SK-N-SH treated with all-trans-retinoic acid at 6 μM for 48 hours (cell line): ENCODE measurements around the gene LRCOL1.

Source experiments
- ATAC-seq: fragments of 200-7000 bp; cut with Tn5 transposase; 3 replicates; pipeline ENCODE4 v1.9.1; 2020; ENCODE audit warnings: mild to moderate bottlenecking, moderate library complexity
- ARNTL ChIP-seq: fragments of 450-650 bp; formaldehyde crosslinking; IDR thresholded peaks from 2 replicates; pipeline ENCODE4 v1.5.0; 2020; ENCODE audit warnings: low read depth, mild to moderate bottlenecking, moderate library complexity, borderline replicate concordance
- BACH2 ChIP-seq: fragments of 250-450 bp; sonication (Bioruptor Pico); IDR thresholded peaks from 2 replicates; pipeline ENCODE4 v1.9.0; 2021; ENCODE audit warnings: mild to moderate bottlenecking, borderline replicate concordance
- CSDC2 ChIP-seq: fragments of 250-450 bp; sonication (Bioruptor Pico); IDR thresholded peaks from 2 replicates; pipeline ENCODE4 v1.5.0; 2020; ENCODE audit warnings: mild to moderate bottlenecking, moderate library complexity
- ESRRG ChIP-seq: fragments of 250-450 bp; sonication (Bioruptor Pico); IDR thresholded peaks from 2 replicates; pipeline ENCODE4 v1.6.1; 2021; ENCODE audit warnings: mild to moderate bottlenecking
- ISL1 ChIP-seq: fragments of 250-450 bp; sonication (Bioruptor Pico); IDR thresholded peaks from 2 replicates; pipeline ENCODE4 v2.1.2; 2022; ENCODE audit warnings: mild to moderate bottlenecking, moderate library complexity
- OSR1 ChIP-seq: fragments of 250-450 bp; sonication (Bioruptor Pico); IDR thresholded peaks from 2 replicates; pipeline ENCODE4 v1.8.0; 2022; ENCODE audit warnings: moderate library complexity, mild to moderate bottlenecking, inconsistent platforms
- PPARA ChIP-seq: fragments of 250-450 bp; sonication (Bioruptor Pico); IDR thresholded peaks from 2 replicates; pipeline ENCODE4 v1.5.0; 2020; ENCODE audit warnings: mild to moderate bottlenecking, borderline replicate concordance
- SNAI2 ChIP-seq: fragments of 250-450 bp; sonication (Bioruptor Pico); IDR thresholded peaks from 2 replicates; pipeline ENCODE4 v1.5.0; 2020; ENCODE audit warnings: mild to moderate bottlenecking, moderate library complexity
- TCF4 ChIP-seq: fragments of 250-450 bp; sonication (Bioruptor Pico); IDR thresholded peaks from 2 replicates; pipeline ENCODE4 v1.8.0; 2021; ENCODE audit warnings: mild to moderate bottlenecking, moderate library complexity, borderline replicate concordance
- TOX ChIP-seq: fragments of 250-450 bp; sonication (Bioruptor Pico); IDR thresholded peaks from 2 replicates; pipeline ENCODE4 v1.8.0; 2021; ENCODE audit warnings: mild to moderate bottlenecking, moderate library complexity, borderline replicate concordance
- ZC3H10 ChIP-seq: fragments of 250-450 bp; sonication (Bioruptor Pico); IDR thresholded peaks from 2 replicates; pipeline ENCODE4 v1.5.1; 2021; ENCODE audit warnings: mild to moderate bottlenecking, moderate library complexity
- ZFP3 ChIP-seq: fragments of 250-450 bp; sonication (Bioruptor Pico); IDR thresholded peaks from 2 replicates; pipeline ENCODE4 v1.5.0; 2020; ENCODE audit warnings: mild to moderate bottlenecking, moderate library complexity
- ZFP30 ChIP-seq: fragments of 450-650 bp; formaldehyde crosslinking; IDR thresholded peaks from 2 replicates; pipeline ENCODE4 v1.5.0; 2022; ENCODE audit warnings: mild to moderate bottlenecking, moderate library complexity
- ZNF565 ChIP-seq: fragments of 450-650 bp; formaldehyde crosslinking; conservative IDR thresholded peaks from 2 replicates; pipeline ENCODE4 v1.5.0; 2020; ENCODE audit warnings: low read depth, mild to moderate bottlenecking, moderate library complexity
- ZNF70 ChIP-seq: fragments of 450-650 bp; formaldehyde crosslinking; IDR thresholded peaks from 2 replicates; pipeline ENCODE4 v1.5.0; 2020; ENCODE audit warnings: mild to moderate bottlenecking, moderate library complexity
- ZNF8 ChIP-seq: fragments of 450-650 bp; formaldehyde crosslinking; IDR thresholded peaks from 2 replicates; pipeline ENCODE4 v1.5.0; 2020; ENCODE audit warnings: mild to moderate bottlenecking, moderate library complexity
- TF ChIP-seq, protein P1 (sequence below): fragments of 250-450 bp; sonication (Bioruptor Pico); IDR thresholded peaks from 2 replicates; pipeline ENCODE4 v1.5.1; 2020; ENCODE audit warnings: low read depth, mild to moderate bottlenecking, moderate library complexity
- TF ChIP-seq, protein P2 (sequence below): fragments of 250-450 bp; sonication (Bioruptor Pico); IDR thresholded peaks from 2 replicates; pipeline ENCODE4 v1.5.1; 2021; ENCODE audit warnings: mild to moderate bottlenecking, moderate library complexity
- TF ChIP-seq, protein P3 (sequence below): fragments of 250-450 bp; sonication (Bioruptor Pico); IDR thresholded peaks from 2 replicates; pipeline ENCODE4 v1.5.0; 2020; ENCODE audit warnings: mild to moderate bottlenecking, moderate library complexity
- TF ChIP-seq, protein P4 (sequence below): fragments of 250-450 bp; sonication (Bioruptor Pico); IDR thresholded peaks from 2 replicates; pipeline ENCODE4 v1.8.0; 2021; ENCODE audit warnings: low read depth, mild to moderate bottlenecking, moderate library complexity, borderline replicate concordance

Gene LRCOL1

GRCh38 chr12:132605892-132606291, 4.5 kb downstream of the LRCOL1 start:
- no peak for ATAC-seq
- TF ChIP-seq ZNF565 (CRISPR knock-in tag) (no peak), CSDC2 (CRISPR knock-in tag) (no peak), PPARA (CRISPR knock-in tag) (no peak), ARNTL (CRISPR knock-in tag) (no peak), SNAI2 (no peak), ZC3H10 (CRISPR knock-in tag) (no peak), BACH2 (no peak), ZFP3 (no peak), ZNF70 (CRISPR knock-in tag) (no peak), ISL1 (CRISPR knock-in tag) (no peak), ZNF8 (CRISPR knock-in tag) (no peak), OSR1 (CRISPR knock-in tag) (no peak), ESRRG (CRISPR knock-in tag) (no peak), TOX (CRISPR knock-in tag) (no peak), ZFP30 (CRISPR knock-in tag) (no peak)
- TF ChIP-seq, protein P1, sequence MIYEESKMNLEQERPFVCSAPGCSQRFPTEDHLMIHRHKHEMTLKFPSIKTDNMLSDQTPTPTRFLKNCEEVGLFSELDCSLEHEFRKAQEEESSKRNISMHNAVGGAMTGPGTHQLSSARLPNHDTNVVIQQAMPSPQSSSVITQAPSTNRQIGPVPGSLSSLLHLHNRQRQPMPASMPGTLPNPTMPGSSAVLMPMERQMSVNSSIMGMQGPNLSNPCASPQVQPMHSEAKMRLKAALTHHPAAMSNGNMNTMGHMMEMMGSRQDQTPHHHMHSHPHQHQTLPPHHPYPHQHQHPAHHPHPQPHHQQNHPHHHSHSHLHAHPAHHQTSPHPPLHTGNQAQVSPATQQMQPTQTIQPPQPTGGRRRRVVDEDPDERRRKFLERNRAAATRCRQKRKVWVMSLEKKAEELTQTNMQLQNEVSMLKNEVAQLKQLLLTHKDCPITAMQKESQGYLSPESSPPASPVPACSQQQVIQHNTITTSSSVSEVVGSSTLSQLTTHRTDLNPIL (CRISPR knock-in tag) = no peak
- TF ChIP-seq, protein P2, sequence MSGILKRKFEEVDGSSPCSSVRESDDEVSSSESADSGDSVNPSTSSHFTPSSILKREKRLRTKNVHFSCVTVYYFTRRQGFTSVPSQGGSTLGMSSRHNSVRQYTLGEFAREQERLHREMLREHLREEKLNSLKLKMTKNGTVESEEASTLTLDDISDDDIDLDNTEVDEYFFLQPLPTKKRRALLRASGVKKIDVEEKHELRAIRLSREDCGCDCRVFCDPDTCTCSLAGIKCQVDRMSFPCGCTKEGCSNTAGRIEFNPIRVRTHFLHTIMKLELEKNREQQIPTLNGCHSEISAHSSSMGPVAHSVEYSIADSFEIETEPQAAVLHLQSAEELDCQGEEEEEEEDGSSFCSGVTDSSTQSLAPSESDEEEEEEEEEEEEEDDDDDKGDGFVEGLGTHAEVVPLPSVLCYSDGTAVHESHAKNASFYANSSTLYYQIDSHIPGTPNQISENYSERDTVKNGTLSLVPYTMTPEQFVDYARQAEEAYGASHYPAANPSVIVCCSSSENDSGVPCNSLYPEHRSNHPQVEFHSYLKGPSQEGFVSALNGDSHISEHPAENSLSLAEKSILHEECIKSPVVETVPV (CRISPR knock-in tag) = no peak
- TF ChIP-seq, protein P3, sequence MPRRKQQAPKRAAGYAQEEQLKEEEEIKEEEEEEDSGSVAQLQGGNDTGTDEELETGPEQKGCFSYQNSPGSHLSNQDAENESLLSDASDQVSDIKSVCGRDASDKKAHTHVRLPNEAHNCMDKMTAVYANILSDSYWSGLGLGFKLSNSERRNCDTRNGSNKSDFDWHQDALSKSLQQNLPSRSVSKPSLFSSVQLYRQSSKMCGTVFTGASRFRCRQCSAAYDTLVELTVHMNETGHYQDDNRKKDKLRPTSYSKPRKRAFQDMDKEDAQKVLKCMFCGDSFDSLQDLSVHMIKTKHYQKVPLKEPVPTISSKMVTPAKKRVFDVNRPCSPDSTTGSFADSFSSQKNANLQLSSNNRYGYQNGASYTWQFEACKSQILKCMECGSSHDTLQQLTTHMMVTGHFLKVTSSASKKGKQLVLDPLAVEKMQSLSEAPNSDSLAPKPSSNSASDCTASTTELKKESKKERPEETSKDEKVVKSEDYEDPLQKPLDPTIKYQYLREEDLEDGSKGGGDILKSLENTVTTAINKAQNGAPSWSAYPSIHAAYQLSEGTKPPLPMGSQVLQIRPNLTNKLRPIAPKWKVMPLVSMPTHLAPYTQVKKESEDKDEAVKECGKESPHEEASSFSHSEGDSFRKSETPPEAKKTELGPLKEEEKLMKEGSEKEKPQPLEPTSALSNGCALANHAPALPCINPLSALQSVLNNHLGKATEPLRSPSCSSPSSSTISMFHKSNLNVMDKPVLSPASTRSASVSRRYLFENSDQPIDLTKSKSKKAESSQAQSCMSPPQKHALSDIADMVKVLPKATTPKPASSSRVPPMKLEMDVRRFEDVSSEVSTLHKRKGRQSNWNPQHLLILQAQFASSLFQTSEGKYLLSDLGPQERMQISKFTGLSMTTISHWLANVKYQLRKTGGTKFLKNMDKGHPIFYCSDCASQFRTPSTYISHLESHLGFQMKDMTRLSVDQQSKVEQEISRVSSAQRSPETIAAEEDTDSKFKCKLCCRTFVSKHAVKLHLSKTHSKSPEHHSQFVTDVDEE (CRISPR knock-in tag) = no peak
- TF ChIP-seq, all 23 proteins: peak for 0

GRCh38 chr12:132604668-132605441, 5.5 kb downstream of the LRCOL1 start:
- no peak for ATAC-seq
- no peak for TF ChIP-seq ARNTL (CRISPR knock-in tag)
- TF ChIP-seq, protein P2 (CRISPR knock-in tag) = no peak
- TF ChIP-seq, protein P4, sequence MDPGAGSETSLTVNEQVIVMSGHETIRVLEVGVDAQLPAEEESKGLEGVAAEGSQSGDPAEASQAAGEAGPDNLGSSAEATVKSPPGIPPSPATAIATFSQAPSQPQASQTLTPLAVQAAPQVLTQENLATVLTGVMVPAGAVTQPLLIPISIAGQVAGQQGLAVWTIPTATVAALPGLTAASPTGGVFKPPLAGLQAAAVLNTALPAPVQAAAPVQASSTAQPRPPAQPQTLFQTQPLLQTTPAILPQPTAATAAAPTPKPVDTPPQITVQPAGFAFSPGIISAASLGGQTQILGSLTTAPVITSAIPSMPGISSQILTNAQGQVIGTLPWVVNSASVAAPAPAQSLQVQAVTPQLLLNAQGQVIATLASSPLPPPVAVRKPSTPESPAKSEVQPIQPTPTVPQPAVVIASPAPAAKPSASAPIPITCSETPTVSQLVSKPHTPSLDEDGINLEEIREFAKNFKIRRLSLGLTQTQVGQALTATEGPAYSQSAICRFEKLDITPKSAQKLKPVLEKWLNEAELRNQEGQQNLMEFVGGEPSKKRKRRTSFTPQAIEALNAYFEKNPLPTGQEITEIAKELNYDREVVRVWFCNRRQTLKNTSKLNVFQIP (CRISPR knock-in tag) = no peak

DNA sequence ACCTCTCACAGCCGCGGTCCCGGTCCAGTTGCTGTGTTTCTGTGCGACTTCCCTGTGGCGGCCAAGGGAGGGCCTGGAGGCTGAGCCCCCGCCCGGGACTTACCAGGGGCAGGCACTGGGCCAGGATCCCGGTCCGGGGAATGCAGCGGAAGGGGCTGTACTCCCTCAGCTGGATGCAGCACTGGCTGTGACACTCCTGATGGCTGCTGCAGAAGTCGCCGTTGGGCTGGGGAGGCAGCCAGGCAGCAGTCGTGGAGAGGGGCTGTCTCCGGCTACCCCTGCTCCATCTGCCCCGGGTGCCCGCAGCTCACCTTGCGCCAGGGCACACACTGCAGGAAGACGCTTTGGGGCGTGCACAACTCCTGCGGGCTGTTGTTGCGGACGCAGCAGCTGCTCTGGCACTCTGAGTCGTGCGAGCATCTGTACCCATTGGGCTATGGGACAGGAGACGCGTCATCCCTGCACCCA, 6.2 kb downstream of the LRCOL1 start:
- TF ChIP-seq, protein P3 (CRISPR knock-in tag) = no peak
- TF ChIP-seq SNAI2 (no peak), TCF4 (CRISPR knock-in tag) (no peak)
- TF ChIP-seq, protein P2 (CRISPR knock-in tag) = no peak
- no peak; the same call in 1 of the 3 replicates for ATAC-seq
